T-helper 2 cell treated with Interferon-gamma antibody and Interleukin-4, amounts not matched to agents 100 ng/mL and 5 ng/mL, for 36 hours (primary cell): ENCODE measurements around the gene SPNS1. TPM values are rescaled to one million over a fixed set of nuclear protein-coding genes. Genes with fewer than 3 reads are reported as not detected.
"Not testable (repeated sequence)": the region's sequence is repeated elsewhere in the genome, so short reads cannot be mapped to it uniquely, and the experiment has no call there.

ENCODE experiments used
- intact Hi-C: fragments of 100-400 bp; cut with micrococcal nuclease; formaldehyde crosslinking; loops from one replicate; pipeline ENCODE4 v1.15.1; 2023
- total RNA-seq: library from RNA; stranded (reverse); gene quantifications from 2 replicates; pipeline ENCODE4 v1.2.3, GENCODE V29; 2022

Gene SPNS1
- total RNA-seq, 1 donor from 2014 or later: 26.8 TPM

GRCh38 chr16:28986046-28986445 lies 11.5 kb downstream of the SPNS1 start:
- intact Hi-C loops: loop anchor here (5.0 kb wide), 1 partner anchor 91 kb away; no protein-coding TSS in a partner anchor

- intact Hi-C loops: loop anchor here (5.0 kb wide), 1 partner anchor 91 kb away; no protein-coding TSS in a partner anchor
Measured at GRCh38 chr16:28986492-28986891, 11.9 kb downstream of the SPNS1 start.

GRCh38 chr16:28987170-28987853 lies 12.7 kb downstream of the SPNS1 start:
- intact Hi-C loops: loop anchor here (5.0 kb wide), 1 partner anchor 90 kb away; no protein-coding TSS in a partner anchor

- intact Hi-C loops: loop anchor here (5.0 kb wide), 1 partner anchor 88 kb away; no protein-coding TSS in a partner anchor
Measured at GRCh38 chr16:28989363-28989762, 14.8 kb downstream of the SPNS1 start.

- intact Hi-C loops: no loop called here
Measured at GRCh38 chr16:28990375-28991040, 15.9 kb downstream of the SPNS1 start.

- intact Hi-C loops: no loop called here
Measured at GRCh38 chr16:28991687-28992086, 17.1 kb downstream of the SPNS1 start.

GRCh38 chr16:28992496-28992895 lies 17.9 kb downstream of the SPNS1 start:
- intact Hi-C loops: no loop called here

- intact Hi-C loops: no loop called here
Measured at GRCh38 chr16:28998837-28999236, 24.3 kb downstream of the SPNS1 start.

- intact Hi-C loops: no loop called here
Measured at GRCh38 chr16:28999577-28999976, 25.0 kb downstream of the SPNS1 start.

- intact Hi-C loops: no loop called here
Measured at GRCh38 chr16:29000019-29000418, 25.4 kb downstream of the SPNS1 start.

- intact Hi-C loops: not testable (repeated sequence)
Measured at GRCh38 chr16:29004496-29005139, 30.0 kb downstream of the SPNS1 start.

GRCh38 chr16:29007730-29008593 lies 33.4 kb downstream of the SPNS1 start:
- intact Hi-C loops: loop anchor here (2.0 kb wide), 1 partner anchor 23 kb away; the partner anchor contains the start of gene LAT

GRCh38 chr16:29009050-29009837 lies 34.7 kb downstream of the SPNS1 start:
- intact Hi-C loops: loop anchor here (2.0 kb wide), 1 partner anchor 24 kb away; the partner anchor contains the start of gene LAT

- intact Hi-C loops: loop anchor here (2.0 kb wide), 1 partner anchor 25 kb away; the partner anchor contains the start of gene LAT
Measured at GRCh38 chr16:29009838-29010166, 35.2 kb downstream of the SPNS1 start.

- intact Hi-C loops: no loop called here
Measured at GRCh38 chr16:29011112-29011511, 36.5 kb downstream of the SPNS1 start.

- intact Hi-C loops: no loop called here
Measured at GRCh38 chr16:29011851-29012250, 37.3 kb downstream of the SPNS1 start.

- intact Hi-C loops: no loop called here
Measured at GRCh38 chr16:29012913-29013553, 38.5 kb downstream of the SPNS1 start.

- intact Hi-C loops: no loop called here
Measured at GRCh38 chr16:29014561-29015069, 40.0 kb downstream of the SPNS1 start.

- intact Hi-C loops: no loop called here
Measured at GRCh38 chr16:29022196-29022595, 47.6 kb downstream of the SPNS1 start.
